ENCODE results near the gene WFDC10B. TPM values are rescaled to one million over a fixed set of nuclear protein-coding genes. Genes with fewer than 3 reads are reported as not detected.

Gene WFDC10B
- total and polyA plus RNA-seq, 2 donors (not counting 3 experiments of a cell fraction or from before 2014, with no cell fraction given), result not detected

- DNase-seq (ENCODE audit: low read depth, low spot score) (no peak), FAIRE-seq (no peak)
- no peak overlapping the region for H3K27ac ChIP-seq (ENCODE audit: insufficient read depth, low read depth, low read length)
- no peaks in the 10 kb centered on the region for H3K36me3 ChIP-seq (ENCODE audit: control insufficient read depth in 2 of 2, extremely low read depth in 1 of 2, insufficient read depth in 2 of 2, low read length in 2 of 2)
- H3K9me3 ChIP-seq (replicated peaks; ENCODE audit: control insufficient read depth, insufficient read depth, low read length), result no peaks in the 10 kb centered on the region
- TF ChIP-seq GATA2 (IDR thresholded peaks at IDR 0.05; ENCODE audit: insufficient read depth, insufficient read length, low read depth, low read length), result no peak
- TF ChIP-seq CTCF (IDR thresholded peaks at IDR 0.05; ENCODE audit: extremely low read depth in 1 of 2, insufficient read depth in 1 of 2, low read depth in 1 of 2, low read length in 2 of 2), result no peak
- no peak for TF ChIP-seq JUN (IDR thresholded peaks at IDR 0.05; ENCODE audit: borderline replicate concordance, insufficient read depth, insufficient read length, low read depth)
- TF ChIP-seq MYC (IDR thresholded peaks at IDR 0.05; ENCODE audit: low read depth, low read length), result no peak
- no peak for TF ChIP-seq MAX (IDR thresholded peaks at IDR 0.05; ENCODE audit: insufficient read depth, insufficient read length)
- TF ChIP-seq FOS (IDR thresholded peaks at IDR 0.05; ENCODE audit: borderline replicate concordance, insufficient read depth, low read length), result no peak
- no peak for TF ChIP-seq EZH2 (IDR thresholded peaks at IDR 0.05; ENCODE audit: borderline replicate concordance, low read depth, low read length, severe bottlenecking)
- TF ChIP-seq POLR2A (IDR thresholded peaks at IDR 0.05; ENCODE audit: low read depth, low read length), result no peak
- no peak for TF ChIP-seq POLR2AphosphoS5 (IDR thresholded peaks at IDR 0.05; ENCODE audit: insufficient read depth, low read depth, low read length)
- no peak overlapping the region for H3K4me2 ChIP-seq (ENCODE audit: insufficient read depth, low read length)
- no peaks in the 10 kb centered on the region for H3K27me3 ChIP-seq (ENCODE audit: control insufficient read depth in 2 of 2, insufficient read depth in 2 of 2, low read length in 2 of 2)
- H3K9me1 ChIP-seq (replicated peaks; ENCODE audit: control insufficient read depth, extremely low read depth, insufficient read depth, low read length), result no peaks in the 10 kb centered on the region
- no peaks in the 10 kb centered on the region for H4K20me1 ChIP-seq (replicated peaks; ENCODE audit: control insufficient read depth, extremely low read depth, insufficient read depth, low read length)
- no peak overlapping the region for H3K9ac ChIP-seq (replicated peaks; ENCODE audit: extremely low read depth, insufficient read depth, low read length)
- ChIA-PET CTCF (interaction anchor here (1.4 kb wide), 1 partner anchor 431 kb away, joined by 3 read pairs; no protein-coding TSS in a partner anchor), POLR2A (no interaction called here)
- no TSS peak for BruUV-seq (replicated peaks)
- H2AFZ ChIP-seq (ENCODE audit: low read depth, low read length), result no peak overlapping the region
- dilution Hi-C loops (cut with MboI; ENCODE audit: extremely low pct_ligation_motif_present, low sequenced_read_pairs) (no loop called here), intact Hi-C loops (cut with micrococcal nuclease) (no loop called here)
- H3K4me3 ChIP-seq (replicated peaks in 1 of 3; ENCODE audit: insufficient read depth in 1 of 3, low read depth in 1 of 3, low read length in 3 of 3), result no peak overlapping the region
- no peaks in the 10 kb centered on the region for H3K4me1 ChIP-seq (ENCODE audit: control insufficient read depth, extremely low read depth, insufficient read depth, low read length)
- H3K79me2 ChIP-seq (ENCODE audit: control insufficient read depth, insufficient read depth, low read length), result no peaks in the 10 kb centered on the region
Measured at GRCh38 chr20:45725134-45725533, 20.3 kb upstream of the WFDC10B start.

Measured in endothelial cell of umbilical vein (primary cell).